Gastroesophageal sphincter (tissue), 4 donors: ENCODE results near the gene NOP10. TPM values are rescaled to one million over a fixed set of nuclear protein-coding genes. Genes with fewer than 3 reads are reported as not detected.
A peak's percentile ranks its signal among the peaks of the same experiment; 100 is the strongest.
"Not testable (repeated sequence)": the region's sequence is repeated elsewhere in the genome, so short reads cannot be mapped to it uniquely, and the experiment has no call there.

Source experiments
- ATAC-seq: fragments of 150-250 bp; one replicate; pipeline ENCODE4 v1.9.1; 2016; ENCODE audit warnings: mild to moderate bottlenecking, moderate library complexity
- H3K27ac ChIP-seq, 4 donors: fragments of 200-600 bp; sonication (generic) in 3 of 4; 1 replicate in 3 of 4; 2 replicates in 1 of 4; pipeline ENCODE4 v1.5.1; 2016 to 2019
- H3K27me3 ChIP-seq: fragments of 200-600 bp; sonication (generic); one replicate; pipeline ENCODE4 v1.5.1; 2019
- H3K36me3 ChIP-seq, 2 donors: fragments of 200-600 bp; sonication (generic); one replicate each; pipeline ENCODE4 v1.5.1; 2019; ENCODE audit warnings: control low read depth in 1 of 2
- H3K4me1 ChIP-seq, 3 donors: fragments of 200-600 bp; sonication (generic); 1 replicate in 2 of 3; 2 replicates in 1 of 3; pipeline ENCODE4 v1.5.1; 2016 to 2019; ENCODE audit warnings: control low read depth in 2 of 3
- H3K4me3 ChIP-seq, 2 donors: fragments of 200-600 bp; sonication (generic); one replicate each; pipeline ENCODE4 v1.5.1; 2019; ENCODE audit warnings: mild to moderate bottlenecking in 1 of 2, moderate library complexity in 1 of 2
- H3K9me3 ChIP-seq, 3 donors: fragments of 200-600 bp; sonication (generic); one replicate each; pipeline ENCODE4 v1.5.1; 2017 to 2019; ENCODE audit warnings: control low read depth in 2 of 3
- CTCF ChIP-seq, 4 experiments: fragments of 200-600 bp in 2 of 4; fragments of 450-650 bp in 2 of 4; sonication (generic) in 1 of 4; IDR thresholded peaks; one replicate each; pipeline ENCODE4 v1.5.1; 2017 to 2019; ENCODE audit warnings: antibody characterized with exemption in 4 of 4, mild to moderate bottlenecking in 2 of 4, moderate library complexity in 2 of 4
- EP300 ChIP-seq: sonication (generic); formaldehyde crosslinking; IDR thresholded peaks from one replicate; pipeline ENCODE4 v1.6.1; 2017; ENCODE audit warnings: antibody characterized with exemption, mild to moderate bottlenecking
- POLR2A ChIP-seq, 2 donors: fragments of 450-650 bp; IDR thresholded peaks; one replicate each; pipeline ENCODE4 v1.6.1; 2017; ENCODE audit warnings: antibody characterized with exemption in 2 of 2, mild to moderate bottlenecking in 2 of 2, moderate library complexity in 1 of 2
- POLR2AphosphoS5 ChIP-seq: sonication (generic); formaldehyde crosslinking; IDR thresholded peaks from one replicate; pipeline ENCODE4 v1.6.1; 2017; ENCODE audit warnings: antibody characterized with exemption
- WGBS, 2 donors: methylation state at CpG; one replicate each; pipeline ENCODE4 v1.1.5; 2018; ENCODE audit warnings: low coverage in 1 of 2; 5-methylcytosine and 5-hydroxymethylcytosine counted together
- total RNA-seq, 4 donors: library from RNA; depleted of rRNA; stranded (reverse); fragments of >200 nt; gene quantifications; one replicate each; pipeline ENCODE4 v1.1.0, GENCODE V29; 2016

NOP10 gene
- 100 to 1,000 TPM in 2 of 4 donors, 10 to 100 TPM in 2; 93.3 to 128 (median 108) TPM for total RNA-seq

GRCh38 chr15:34342737-34343575, at the start of gene NOP10, which contains the start of gene NUTM1:
TSS of gene NOP10 (minus strand) at chr15:34343136. CDS start at chr15:34343073, 63 bp downstream.
TSS of gene NUTM1 (plus strand) at chr15:34343315. CDS start at chr15:34343697, 382 bp downstream.
- Histone ChIP-seq H3K36me3 (peaks cover 0 to 24% of the 10 kb centered on the region in 2 donors), H3K27ac (peak within 1 kb of the TSS; percentile 79 to 90 (median 87)), H3K9me3 (no peaks in the 10 kb centered on the region), H3K4me3 (peak within 1 kb of the TSS; percentile 68 to 87), H3K27me3 (no peaks in the 10 kb centered on the region), H3K4me1 (peaks cover 0 to 36% (median 8%) of the 10 kb centered on the region in 3 donors)
- TF ChIP-seq CTCF (IDR thresholded peaks at IDR 0.05): peak; percentile 93 to 97 (median 94)
- peak; percentile 88 for TF ChIP-seq POLR2AphosphoS5
- TF ChIP-seq POLR2A (IDR thresholded peaks at IDR 0.05): peak; percentile 38 to 56
- TF ChIP-seq EP300: no peak
- 1 to 2% methylated on average over 28 to 33 of the region's 38 CpGs for WGBS, 2 donors
- peak; percentile 95 for ATAC-seq

GRCh38 chr15:34389594-34390086, 46.7 kb upstream of the NOP10 start:
- WGBS, 2 donors: no CpG with 5 or more reads among the region's 16 CpGs
- not testable (repeated sequence) for ATAC-seq, H3K27ac ChIP-seq, H3K36me3 ChIP-seq, H3K9me3 ChIP-seq, H3K27me3 ChIP-seq, H3K4me3 ChIP-seq, H3K4me1 ChIP-seq

- ATAC-seq: not testable (repeated sequence)
These were observed 39.0 kb upstream of the NOP10 start for GRCh38 chr15:34381829-34382521.

GRCh38 chr15:34380491-34380890, 37.6 kb upstream of the NOP10 start:
- WGBS, 2 donors: 72 to 92% methylated on average over 2 of the region's 4 CpGs
- H3K9me3 ChIP-seq, H3K27ac ChIP-seq, H3K4me1 ChIP-seq, H3K36me3 ChIP-seq, H3K27me3 ChIP-seq, ATAC-seq, H3K4me3 ChIP-seq: not testable (repeated sequence)

More at GRCh38 chr15:34381829-34382521, 39.0 kb upstream of the NOP10 start:
- H3K4me1 ChIP-seq, H3K27me3 ChIP-seq, H3K9me3 ChIP-seq, H3K36me3 ChIP-seq, H3K27ac ChIP-seq, H3K4me3 ChIP-seq: not testable (repeated sequence)
- WGBS, 2 donors: no CpG with 5 or more reads among the region's 19 CpGs

GRCh38 chr15:34376856-34377255, 33.9 kb upstream of the NOP10 start:
- Histone ChIP-seq H3K27ac (no peak overlapping the region), H3K4me3 (no peak overlapping the region), H3K9me3 (no peaks in the 10 kb centered on the region), H3K27me3 (no peaks in the 10 kb centered on the region), H3K36me3 (no peaks in the 10 kb centered on the region), H3K4me1 (no peaks in the 10 kb centered on the region)
- WGBS, 2 donors: 86 to 100% methylated on average over 1 to 2 of the region's 2 CpGs
- ATAC-seq: no peak
- TF ChIP-seq CTCF (IDR thresholded peaks at IDR 0.05) (no peak), POLR2AphosphoS5 (no peak), EP300 (no peak), POLR2A (IDR thresholded peaks at IDR 0.05) (no peak)

- not testable (repeated sequence) for H3K9me3 ChIP-seq, H3K27me3 ChIP-seq, H3K4me3 ChIP-seq, ATAC-seq, H3K4me1 ChIP-seq, H3K27ac ChIP-seq, H3K36me3 ChIP-seq
- WGBS, 2 donors: 83 to 94% methylated on average over 1 to 2 of the region's 2 CpGs
These were observed 32.6 kb upstream of the NOP10 start for GRCh38 chr15:34375541-34375940.
